ENCODE data around the gene PLA2G4E. TPM values are rescaled to one million over a fixed set of nuclear protein-coding genes. Genes with fewer than 3 reads are reported as not detected.

PLA2G4E gene
- total RNA-seq, 2 experiments from 2014 or later = not detected

- Mint-ChIP-seq H3K9me3 (peaks cover 2% of the 10 kb centered on the region), H3K4me1 (ENCODE audit: low read depth) (no peaks in the 10 kb centered on the region), H3K36me3 (ENCODE audit: low read depth) (no peaks in the 10 kb centered on the region), H3K27ac (no peak overlapping the region), H3K27me3 (peaks cover 27% of the 10 kb centered on the region), H3K4me3 (no peak overlapping the region)
- TF ChIP-seq CTCF (IDR thresholded peaks at IDR 0.05) = no peak
- no peak for ATAC-seq (ENCODE audit: poor library complexity)
- ChIA-PET POLR2A (no interaction called here), CTCF (interaction anchor here (1.0 kb wide), 1 partner anchor 12 kb away, joined by 4 read pairs; no protein-coding TSS in a partner anchor)
- no peaks in the 10 kb centered on the region for H3K27me3 ChIP-seq (ENCODE audit: control insufficient read depth in 1 of 2, insufficient read depth in 2 of 2, low read length in 2 of 2)
- H3K4me3 ChIP-seq (ENCODE audit: low read length) = no peak overlapping the region
- peaks cover 6 to 12% of the 10 kb centered on the region in 2 experiments for H3K9me3 ChIP-seq (ENCODE audit: control insufficient read depth in 1 of 2, insufficient read depth in 1 of 2, low read length in 2 of 2)
- no peak overlapping the region for H3K27ac ChIP-seq (ENCODE audit: low read depth in 1 of 2, low read length in 2 of 2)
- no peak for DNase-seq
- intact Hi-C loops (cut with DNase I, micrococcal nuclease) = loop anchor here in 1 of 2 experiments (2.0 kb wide), 1 partner anchor 70 kb away; no protein-coding TSS in a partner anchor
- H3K36me3 ChIP-seq (ENCODE audit: insufficient read depth, low read length) = no peaks in the 10 kb centered on the region
- no peaks in the 10 kb centered on the region for H3K4me1 ChIP-seq (ENCODE audit: insufficient read depth, low read length)
These were observed 46.0 kb upstream of the PLA2G4E start for GRCh38 chr15:42066764-42067415.

GRCh38 chr15:42065468-42065867, 44.6 kb upstream of the PLA2G4E start:
- intact Hi-C loops (cut with DNase I, micrococcal nuclease) = no loop called here
- no peaks in the 10 kb centered on the region for H3K4me1 Mint-ChIP-seq (ENCODE audit: low read depth)
- H3K27ac Mint-ChIP-seq = no peak overlapping the region
- H3K9me3 ChIP-seq (ENCODE audit: control insufficient read depth in 1 of 2, insufficient read depth in 1 of 2, low read length in 2 of 2) = peaks cover 6 to 12% of the 10 kb centered on the region in 2 experiments
- POLR2A ChIA-PET = no interaction called here
- no peak for TF ChIP-seq CTCF (IDR thresholded peaks at IDR 0.05)
- H3K36me3 Mint-ChIP-seq (ENCODE audit: low read depth) = no peaks in the 10 kb centered on the region
- H3K4me3 Mint-ChIP-seq = no peak overlapping the region
- peaks cover 27% of the 10 kb centered on the region for H3K27me3 Mint-ChIP-seq
- ATAC-seq (ENCODE audit: poor library complexity) (no peak), DNase-seq (no peak)
- H3K36me3 ChIP-seq (ENCODE audit: insufficient read depth, low read length) = no peaks in the 10 kb centered on the region
- H3K4me3 ChIP-seq (ENCODE audit: low read length) = no peak overlapping the region
- no peaks in the 10 kb centered on the region for H3K4me1 ChIP-seq (ENCODE audit: insufficient read depth, low read length)
- H3K9me3 Mint-ChIP-seq = peaks cover 2% of the 10 kb centered on the region
- no peak overlapping the region for H3K27ac ChIP-seq (ENCODE audit: low read depth in 1 of 2, low read length in 2 of 2)
- no peaks in the 10 kb centered on the region for H3K27me3 ChIP-seq (ENCODE audit: control insufficient read depth in 1 of 2, insufficient read depth in 2 of 2, low read length in 2 of 2)
- CTCF ChIA-PET = interaction anchor here (0.6 kb wide), 1 partner anchor 75 kb away, joined by 3 read pairs; no protein-coding TSS in a partner anchor

GRCh38 chr15:42065033-42065432, 44.2 kb upstream of the PLA2G4E start:
- H3K27me3 Mint-ChIP-seq = peaks cover 27% of the 10 kb centered on the region
- H3K36me3 Mint-ChIP-seq (ENCODE audit: low read depth) = no peaks in the 10 kb centered on the region
- H3K36me3 ChIP-seq (ENCODE audit: insufficient read depth, low read length) = no peaks in the 10 kb centered on the region
- no peak overlapping the region for H3K27ac ChIP-seq (ENCODE audit: low read depth in 1 of 2, low read length in 2 of 2)
- no peaks in the 10 kb centered on the region for H3K4me1 Mint-ChIP-seq (ENCODE audit: low read depth)
- no peak for TF ChIP-seq CTCF (IDR thresholded peaks at IDR 0.05)
- no peak overlapping the region for H3K4me3 Mint-ChIP-seq
- peaks cover 4% of the 10 kb centered on the region for H3K4me1 ChIP-seq (ENCODE audit: insufficient read depth, low read length)
- H3K9me3 ChIP-seq (ENCODE audit: control insufficient read depth in 1 of 2, insufficient read depth in 1 of 2, low read length in 2 of 2) = peaks cover 6 to 12% of the 10 kb centered on the region in 2 experiments
- ChIA-PET CTCF (interaction anchor here (0.6 to 1.2 kb wide), 2 partner anchors 75 kb away, joined by 3 read pairs; no protein-coding TSS in a partner anchor), POLR2A (no interaction called here)
- intact Hi-C loops (cut with DNase I, micrococcal nuclease) = no loop called here
- H3K4me3 ChIP-seq (ENCODE audit: low read length) = no peak overlapping the region
- no peak overlapping the region for H3K27ac Mint-ChIP-seq
- ATAC-seq (ENCODE audit: poor library complexity) (no peak), DNase-seq (no peak)
- H3K9me3 Mint-ChIP-seq = peaks cover 2% of the 10 kb centered on the region
- H3K27me3 ChIP-seq (ENCODE audit: control insufficient read depth in 1 of 2, insufficient read depth in 2 of 2, low read length in 2 of 2) = no peaks in the 10 kb centered on the region

Measured in CD4-positive, alpha-beta T cell (primary cell).